A549 (cell line): ENCODE measurements around the gene TOP3B. TPM values are rescaled to one million over a fixed set of nuclear protein-coding genes. Genes with fewer than 3 reads are reported as not detected.

Source experiments
- ATAC-seq, 2 experiments: fragments of 200-7000 bp in 1 of 2; fragments of >200 bp in 1 of 2; cut with Nextera tagmentation in 1 of 2; cut with Tn5 transposase in 1 of 2; 3 replicates each; pipeline versions ENCODE4 v1.8.0 to v1.9.1; 2018 to 2020; ENCODE audit warnings: mild to moderate bottlenecking in 1 of 2, moderate library complexity in 1 of 2
- CTCF ChIA-PET: fragments of 300-600 bp; sonication (Branson Sonifier 250); formaldehyde crosslinking; extraction: SDS; loops from one replicate; lab custom pipeline; 2021; ENCODE audit warnings: antibody characterized with exemption, inconsistent platforms; lab: Yijun Ruan, JAX
- POLR2A ChIA-PET: fragments of 350-600 bp; formaldehyde crosslinking; extraction: SDS; loops from one replicate; lab custom pipeline; 2021; ENCODE audit warnings: antibody characterized with exemption, inconsistent platforms; lab: Yijun Ruan, JAX
- DNase-seq, 2 experiments: peaks; one replicate each; pipeline versions ENCODE4 v3.0.0 to v3.0.0-alpha.2; 2011 to 2016; ENCODE audit warnings: low read depth in 1 of 2, low spot score in 1 of 2
- FAIRE-seq: peaks from 2 replicates; lab custom pipeline; 2011; peaks lifted over from hg19 to GRCh38; lab: Jason Lieb, UNC
- H3K27ac ChIP-seq, 2 experiments: fragments of >200 bp; sonication (Bioruptor Twin); formaldehyde crosslinking; 3 replicates each; pipeline ENCODE4 v1.5.1; 2016 to 2017
- H3K4me1 ChIP-seq: fragments of >200 bp; sonication (Bioruptor Twin); formaldehyde crosslinking; 3 replicates; pipeline ENCODE4 v1.6.1; 2016
- H3K4me2 ChIP-seq: fragments of >200 bp; sonication (Bioruptor Twin); formaldehyde crosslinking; 3 replicates; pipeline ENCODE4 v1.6.1; 2016
- H3K4me3 ChIP-seq: fragments of >200 bp; sonication (Bioruptor Twin); formaldehyde crosslinking; 3 replicates; pipeline ENCODE4 v1.5.1; 2016
- H3K9me3 ChIP-seq: fragments of >200 bp; sonication (Bioruptor Twin); formaldehyde crosslinking; 3 replicates; pipeline ENCODE4 v1.6.1; 2016
- BCL3 ChIP-seq: fragments of >200 bp; sonication (Bioruptor Twin); formaldehyde crosslinking; IDR thresholded peaks from 3 replicates; pipeline ENCODE4 v1.6.1; 2016
- CBX2 ChIP-seq: fragments of 200-600 bp; sonication (generic); IDR thresholded peaks from 2 replicates; pipeline ENCODE4 v1.6.1; 2016; ENCODE audit warnings: low read depth, mild to moderate bottlenecking, borderline replicate concordance
- CBX8 ChIP-seq: fragments of 200-600 bp; sonication (generic); IDR thresholded peaks from 2 replicates; pipeline ENCODE4 v1.6.1; 2016
- CHD4 ChIP-seq: fragments of 200-600 bp; sonication (generic); IDR thresholded peaks from 2 replicates; pipeline ENCODE4 v1.6.1; 2016; ENCODE audit warnings: antibody characterized with exemption, mild to moderate bottlenecking, borderline replicate concordance
- CTCF ChIP-seq: fragments of >200 bp; sonication (Bioruptor Twin); formaldehyde crosslinking; IDR thresholded peaks from 3 replicates; pipeline ENCODE4 v1.5.1; 2016
- HDAC2 ChIP-seq: fragments of 200-600 bp; sonication (generic); IDR thresholded peaks from 2 replicates; pipeline ENCODE4 v1.6.1; 2016
- HMGXB4 ChIP-seq: fragments of 250-450 bp; sonication (Bioruptor Pico); IDR thresholded peaks from 2 replicates; pipeline ENCODE4 v1.5.0; 2021; ENCODE audit warnings: mild to moderate bottlenecking, moderate library complexity, borderline replicate concordance
- HOXB5 ChIP-seq: fragments of 250-450 bp; sonication (Bioruptor Pico); IDR thresholded peaks from 2 replicates; pipeline ENCODE4 v1.5.0; 2020; ENCODE audit warnings: mild to moderate bottlenecking, moderate library complexity
- JUN ChIP-seq, 2 experiments: fragments of >200 bp; sonication (Bioruptor Twin); formaldehyde crosslinking; IDR thresholded peaks; 2 replicates in 1 of 2; 3 replicates in 1 of 2; pipeline ENCODE4 v1.6.1; 2016 to 2017
- JUNB ChIP-seq: fragments of >200 bp; sonication (Bioruptor Twin); formaldehyde crosslinking; IDR thresholded peaks from 2 replicates; pipeline ENCODE4 v1.6.1; 2016
- NPAS2 ChIP-seq: fragments of 250-450 bp; sonication (Bioruptor Pico); IDR thresholded peaks from 2 replicates; pipeline ENCODE4 v1.8.0; 2022; ENCODE audit warnings: mild to moderate bottlenecking, moderate library complexity, borderline replicate concordance
- PHF8 ChIP-seq: fragments of 200-600 bp; sonication (generic); IDR thresholded peaks from 2 replicates; pipeline ENCODE4 v1.6.1; 2016; ENCODE audit warnings: low read depth, mild to moderate bottlenecking, antibody characterized with exemption, moderate library complexity, borderline replicate concordance
- RNF2 ChIP-seq: fragments of 200-600 bp; sonication (generic); IDR thresholded peaks from 2 replicates; pipeline ENCODE4 v1.6.1; 2016; ENCODE audit warnings: low read depth, mild to moderate bottlenecking, antibody characterized with exemption, moderate library complexity, borderline replicate concordance
- ZNF302 ChIP-seq: fragments of 250-450 bp; sonication (Bioruptor Pico); IDR thresholded peaks from 2 replicates; pipeline ENCODE4 v1.9.0; 2021; ENCODE audit warnings: inconsistent platforms, mild to moderate bottlenecking, moderate library complexity
- WGBS: methylation state at CpG from one replicate; pipeline ENCODE4 v1.1.6; 2017; ENCODE audit errors: missing lambda C conversion rate; 5-methylcytosine and 5-hydroxymethylcytosine counted together
- polyA plus RNA-seq, 4 experiments: library from polyadenylated mRNA; depleted of rRNA in 3 of 4; stranded (reverse); fragments of >200 nt; fragmentation: RNase III in 1 of 4; extraction: RNeasy Plus Mini Kit Qiagen cat#74134 plus additional on column Dnase treatment in 1 of 4; gene quantifications; 2 replicates in 3 of 4; 3 replicates in 1 of 4; pipeline ENCODE4 v1.2.3, GENCODE V29; 2011 to 2017

Gene TOP3B
- polyA plus RNA-seq, 2 of the 4 experiments (the other 2 are of a cell fraction): 11.5 to 19.8 TPM

- Histone ChIP-seq H3K4me3 (no peak overlapping the region), H3K9me3 (no peaks in the 10 kb centered on the region), H3K4me1 (no peaks in the 10 kb centered on the region), H3K4me2 (no peak overlapping the region), H3K27ac (no peak overlapping the region)
- ChIA-PET POLR2A (no interaction called here), CTCF (interaction anchor here (0.5 to 5.8 kb wide), 4 partner anchors 7 to 18 kb away, joined by 3 to 31 read pairs (median 4); no protein-coding TSS in a partner anchor)
- FAIRE-seq (no peak), DNase-seq (no peak), ATAC-seq (no peak)
- WGBS: 80% methylated on average over 11 of the region's 16 CpGs
- no peak for TF ChIP-seq HDAC2
Measured at GRCh38 chr22:21920341-21921183, 62.0 kb downstream of the TOP3B start.

- Histone ChIP-seq H3K4me1 (no peaks in the 10 kb centered on the region), H3K27ac (no peak overlapping the region), H3K4me3 (no peak overlapping the region), H3K4me2 (no peak overlapping the region), H3K9me3 (no peaks in the 10 kb centered on the region)
- CTCF ChIA-PET: interaction anchor here (5.8 kb wide), 1 partner anchor 18 kb away, joined by 31 read pairs; no protein-coding TSS in a partner anchor
- ATAC-seq: no peak
- DNase-seq: no peak
- 92% methylated on average over 13 of the region's 20 CpGs for WGBS
- FAIRE-seq: no peak
- TF ChIP-seq RNF2 (no peak), BCL3 (no peak), ZNF302 (CRISPR knock-in tag) (no peak), HMGXB4 (no peak), CHD4 (no peak), NPAS2 (CRISPR knock-in tag) (no peak), JUN (IDR thresholded peaks at IDR 0.05) (no peak), CBX2 (no peak), PHF8 (no peak), CTCF (no peak), CBX8 (no peak), HOXB5 (CRISPR knock-in tag) (no peak), JUNB (no peak)
- POLR2A ChIA-PET: no interaction called here
Measured at GRCh38 chr22:21919526-21920307, 62.9 kb downstream of the TOP3B start.
